ENCODE results near the gene IRAK2.

- TF ChIP-seq CTCF (IDR thresholded peaks at IDR 0.05; ENCODE audit: low read length), result no peak
- no peak for TF ChIP-seq EZH2 (IDR thresholded peaks at IDR 0.05; ENCODE audit: borderline replicate concordance, low read length)
Measured at GRCh38 chr3:10160346-10160745, 4.4 kb upstream of the IRAK2 start.

Data from OCI-LY1 (cell line).